NCI-H187 (cell line): ENCODE data around the gene SLC25A25.
"Not testable (repeated sequence)": the region's sequence is repeated elsewhere in the genome, so short reads cannot be mapped to it uniquely, and the experiment has no call there.

Experiments used
- DNase-seq, 2 experiments: peaks; one replicate each; lab custom pipeline; 2025; lab: John Stamatoyannopoulos, UW

SLC25A25 gene

GRCh38 chr9:128067645-128068385 is at the start of gene SLC25A25:
Gene SLC25A25, plus strand, starts transcription at chr9:128068232. Its CDS starts 88 bp downstream, at chr9:128068320.
- DNase-seq: peak; percentile 92 to 95

GRCh38 chr9:128020692-128021091 is 47.3 kb upstream of the SLC25A25 start:
- DNase-seq: no peak

- DNase-seq: no peak
These were observed 46.9 kb upstream of the SLC25A25 start for GRCh38 chr9:128021098-128021497.

- DNase-seq: no peak
These were observed 45.1 kb upstream of the SLC25A25 start for GRCh38 chr9:128022886-128023285.

DNA sequence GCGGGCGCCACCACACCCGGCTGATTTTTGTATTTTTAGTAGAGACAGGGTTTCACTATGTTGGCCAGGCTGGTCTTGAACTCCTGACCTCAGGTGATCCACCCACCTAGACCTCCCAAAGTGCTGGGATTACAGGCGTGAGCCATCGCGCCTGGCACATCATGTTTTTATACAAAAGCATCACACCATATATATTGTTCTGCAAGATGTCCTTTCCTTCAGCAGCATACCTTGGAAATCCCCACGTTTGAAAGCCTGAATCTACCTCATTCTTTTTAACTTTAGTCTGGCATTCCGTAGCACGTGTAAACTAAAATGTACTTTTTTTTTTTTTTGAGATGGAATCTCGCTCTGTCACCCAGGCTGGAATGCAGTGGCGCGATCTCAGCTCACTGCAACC is 44.4 kb upstream of the SLC25A25 start:
- not testable (repeated sequence) for DNase-seq

DNA sequence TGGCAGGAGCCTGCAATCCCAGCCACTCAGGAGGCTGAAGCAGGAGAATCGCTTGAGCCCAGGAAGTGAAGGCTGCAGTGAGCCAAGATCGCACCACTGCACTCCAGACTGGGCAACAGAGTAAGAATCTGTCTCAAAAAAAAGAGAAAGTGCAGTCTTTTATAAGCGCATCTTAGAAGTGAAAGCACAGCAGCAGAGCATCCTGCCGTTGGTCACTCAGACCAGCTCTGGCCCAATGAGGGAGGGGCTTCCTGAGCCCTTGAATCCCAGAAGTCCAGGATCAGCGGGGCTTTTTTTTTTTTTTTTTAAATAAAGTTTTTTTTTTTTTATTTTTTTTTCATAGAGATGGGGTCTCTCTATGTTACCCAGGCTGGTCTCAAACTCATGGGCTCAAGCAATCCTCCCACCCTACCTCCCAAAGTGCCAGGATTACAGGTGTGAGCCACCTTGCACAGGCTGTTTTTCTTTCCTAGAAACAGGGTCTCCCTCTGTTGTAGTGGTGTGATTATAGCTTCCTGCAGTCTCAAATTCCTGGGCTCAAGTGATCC is 43.2 kb upstream of the SLC25A25 start:
- DNase-seq: no peak

DNA sequence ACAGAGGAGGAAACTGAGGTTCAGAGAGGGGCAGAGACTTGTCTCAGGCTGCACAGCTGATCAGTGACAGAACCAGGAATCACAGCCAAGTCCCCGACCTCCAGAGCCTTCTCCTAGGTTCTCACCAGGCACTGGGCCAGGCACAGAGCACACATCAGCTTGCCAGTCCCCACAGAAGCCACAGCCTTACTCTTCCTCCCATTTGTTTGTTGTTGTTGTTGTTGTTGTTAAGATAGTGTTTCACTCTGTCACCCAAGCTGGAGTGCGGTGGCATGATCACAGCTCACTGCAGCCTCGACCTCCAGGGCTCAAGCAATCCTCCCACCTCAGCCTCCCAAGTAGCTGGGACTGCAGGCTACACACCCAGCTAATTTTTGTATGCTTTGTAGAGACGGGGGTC is 42.3 kb upstream of the SLC25A25 start:
- no peak for DNase-seq

DNA sequence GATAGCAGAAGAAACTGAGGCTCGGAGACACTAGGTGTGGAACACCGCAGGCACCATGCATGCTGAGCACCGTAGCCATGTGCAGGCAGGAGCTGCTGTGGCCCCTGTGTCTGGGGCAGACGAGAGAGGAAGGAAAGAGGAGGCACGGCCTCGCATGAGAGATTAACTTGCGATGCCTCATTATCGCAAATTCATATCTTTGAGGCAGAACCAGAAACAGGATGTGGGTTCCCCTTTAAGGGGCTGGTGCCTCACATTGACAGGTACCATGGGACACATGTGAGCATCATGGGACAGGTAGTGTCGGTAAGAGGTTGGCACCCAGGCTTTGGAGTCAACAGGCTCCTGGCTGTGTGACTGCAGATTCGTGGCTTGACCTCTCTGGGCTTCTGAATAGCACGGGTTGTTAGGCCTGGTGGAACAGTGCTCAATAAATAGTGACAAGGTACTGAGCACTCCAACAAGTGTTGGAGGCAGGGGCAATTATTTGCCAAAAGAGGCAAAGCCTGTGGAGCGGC is 41.7 kb upstream of the SLC25A25 start:
- no peak for DNase-seq

DNA sequence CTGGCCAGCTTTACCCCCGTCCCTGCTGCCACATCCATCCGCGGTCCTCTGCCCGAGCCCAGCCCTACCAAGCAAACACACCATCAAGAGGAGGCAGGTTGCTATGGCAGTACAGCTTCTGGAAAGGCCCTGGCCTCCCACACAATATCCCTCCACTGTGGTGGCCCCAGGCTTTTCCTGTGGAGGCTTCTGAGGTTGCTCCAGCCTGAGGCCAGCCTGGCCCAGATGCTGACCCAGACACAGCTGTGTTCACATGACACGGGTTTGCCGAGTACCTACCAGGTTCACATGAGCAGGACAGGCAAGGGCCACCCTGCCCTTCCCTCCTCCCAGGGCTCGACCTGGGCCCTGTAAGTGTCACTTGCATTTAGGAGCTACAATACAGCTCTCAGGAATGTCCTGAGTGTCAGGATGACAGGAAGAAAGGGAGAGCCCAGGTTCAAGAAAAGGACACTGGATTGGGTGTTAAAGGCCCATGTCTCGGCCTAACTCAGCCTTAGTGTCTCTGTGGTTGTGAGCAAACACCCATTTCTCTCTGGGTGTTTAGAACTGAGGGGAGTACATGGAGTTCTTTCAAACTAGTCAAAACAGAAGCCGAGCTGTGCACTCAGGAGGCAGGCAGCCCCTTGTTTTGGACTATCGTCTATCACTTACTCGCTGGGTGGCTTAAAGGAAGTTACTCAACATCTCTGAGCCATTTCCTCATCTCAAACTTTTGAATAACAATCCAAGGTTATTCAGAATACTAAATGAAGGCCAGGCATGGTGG is 41.1 kb upstream of the SLC25A25 start:
- DNase-seq: no peak

DNA sequence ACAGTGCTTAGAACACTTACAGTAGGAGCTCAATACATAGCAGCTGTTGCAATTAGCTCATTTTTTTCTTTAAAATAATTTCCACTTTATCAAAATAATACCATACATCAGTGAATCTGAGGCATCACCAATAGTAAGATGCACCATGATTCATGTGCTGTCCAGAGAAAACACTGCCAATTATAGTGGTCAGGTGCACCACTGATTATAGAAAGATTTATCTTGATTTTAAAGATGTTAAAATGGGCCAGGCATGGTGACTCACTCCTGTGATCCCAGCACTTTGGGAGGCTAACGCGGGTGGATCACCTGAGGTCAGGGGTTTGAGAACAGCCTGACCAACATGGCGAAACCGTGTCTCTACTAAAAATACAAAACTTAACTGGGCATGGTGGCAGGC is 40.3 kb upstream of the SLC25A25 start:
- DNase-seq: no peak

- no peak for DNase-seq
These were observed 34.4 kb upstream of the SLC25A25 start for GRCh38 chr9:128033609-128034008.

- DNase-seq: peak; percentile 12 to 30
These were observed 33.0 kb upstream of the SLC25A25 start for GRCh38 chr9:128034821-128035652.

DNA sequence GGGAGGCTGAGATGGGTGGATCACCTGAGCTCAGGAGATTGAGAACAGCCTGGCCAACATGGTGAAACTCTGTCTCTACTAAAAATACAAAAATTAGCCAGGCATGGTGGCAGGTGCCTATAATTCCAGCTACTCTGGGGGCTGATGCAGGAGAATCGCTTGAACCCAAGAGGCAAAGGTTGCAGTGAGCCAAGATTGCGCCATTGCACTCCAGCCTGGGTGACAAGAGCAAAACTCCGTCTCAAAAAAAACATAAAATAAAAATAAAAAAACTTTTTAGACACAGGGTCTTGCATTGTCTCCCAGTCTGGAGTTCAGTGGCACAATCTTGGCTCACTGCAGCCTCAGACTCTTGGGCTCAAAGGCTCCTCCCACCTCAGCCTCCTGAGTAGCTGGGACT is 31.5 kb upstream of the SLC25A25 start:
- DNase-seq: not testable (repeated sequence)

GRCh38 chr9:128040783-128041182 is 27.2 kb upstream of the SLC25A25 start:
- not testable (repeated sequence) for DNase-seq

GRCh38 chr9:128042043-128042442 is 26.0 kb upstream of the SLC25A25 start:
- no peak for DNase-seq

DNA sequence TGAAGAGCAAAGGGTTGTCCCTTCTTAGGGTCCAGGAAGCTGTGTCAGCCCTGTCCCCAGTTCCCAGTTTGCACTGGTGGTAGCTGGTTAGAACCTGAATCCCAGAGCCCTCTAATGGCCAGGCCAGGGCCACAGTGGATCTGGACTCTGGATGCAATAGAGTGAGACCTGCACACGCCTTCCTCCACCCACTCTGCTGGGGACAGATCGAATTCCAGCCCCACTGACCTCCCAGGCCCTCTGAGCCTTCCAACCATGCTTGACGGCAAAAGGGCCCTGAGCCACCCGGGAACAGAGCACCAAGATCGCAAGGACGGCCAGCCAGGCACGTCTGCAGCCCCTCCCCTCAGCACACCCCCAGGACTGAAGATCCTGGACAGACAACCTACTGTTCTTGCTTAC is 24.6 kb upstream of the SLC25A25 start:
- DNase-seq: no peak

DNA sequence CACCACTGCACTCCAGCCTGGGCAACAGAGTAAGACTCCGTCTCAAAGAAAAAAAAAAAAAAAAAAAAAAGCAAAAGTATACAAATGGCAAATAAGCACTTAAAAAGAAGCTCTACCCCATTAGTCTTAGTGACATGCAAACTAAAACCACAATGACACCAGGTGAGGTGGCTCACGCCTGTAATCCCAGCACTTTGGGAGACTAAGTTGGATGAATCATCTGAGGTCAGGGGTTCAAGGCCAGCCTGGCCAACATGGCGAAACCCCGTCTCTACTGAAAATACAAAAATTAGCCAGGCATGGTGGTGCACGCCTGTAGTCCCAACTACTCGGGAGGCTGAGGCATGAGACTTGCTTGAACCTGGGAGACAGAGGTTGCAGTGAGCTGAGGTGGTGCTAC is 22.6 kb upstream of the SLC25A25 start:
- not testable (repeated sequence) for DNase-seq

DNA sequence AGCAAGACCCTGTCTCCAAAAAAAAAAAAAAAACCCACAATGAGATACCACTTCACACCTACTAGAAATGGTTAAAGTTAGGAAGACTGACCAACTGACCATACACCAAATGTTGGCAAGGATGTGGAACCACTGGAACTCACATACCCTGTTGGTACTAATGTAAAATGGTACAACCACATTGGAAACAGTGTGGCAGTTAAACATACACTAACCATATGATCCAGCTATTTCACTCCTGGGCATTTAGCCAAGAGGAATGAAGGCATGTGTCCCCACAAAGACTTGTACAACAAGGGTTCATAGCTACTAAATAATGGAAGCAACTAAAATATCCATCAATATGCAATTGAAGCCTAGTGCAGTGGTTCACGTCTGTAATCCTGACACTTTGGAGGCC is 22.2 kb upstream of the SLC25A25 start:
- DNase-seq: no peak

- DNase-seq: no peak
These were observed 20.8 kb upstream of the SLC25A25 start for GRCh38 chr9:128047231-128047630.

DNA sequence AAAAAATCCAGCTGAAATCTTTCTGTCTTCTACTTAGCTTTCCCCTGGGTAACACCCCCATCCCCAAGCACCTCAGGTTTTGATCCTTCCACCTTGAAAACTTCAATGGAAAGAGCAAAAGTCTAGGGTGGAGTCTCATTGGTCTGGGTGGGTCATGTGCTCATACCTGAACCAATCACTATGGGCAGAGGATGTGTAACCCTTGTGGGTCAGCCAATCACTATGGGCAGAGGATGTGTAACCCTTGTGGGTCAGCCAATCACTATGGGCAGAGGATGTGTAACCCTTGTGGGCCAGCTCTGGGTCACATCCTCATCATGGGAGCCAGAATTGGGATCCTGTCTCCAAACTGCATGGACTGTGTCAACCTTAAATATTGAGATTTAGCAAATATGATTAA is 19.4 kb upstream of the SLC25A25 start:
- DNase-seq: no peak

- DNase-seq: no peak
These were observed 18.2 kb upstream of the SLC25A25 start for GRCh38 chr9:128049843-128050242.
